ENCODE measurements around the gene CACNA1S. TPM values are rescaled to one million over a fixed set of nuclear protein-coding genes. Genes with fewer than 3 reads are reported as not detected.
A peak's percentile ranks its signal among the peaks of the same experiment; 100 is the strongest.

The CACNA1S gene
- total and polyA plus RNA-seq, 2 of the 13 experiments (the other 11 are each of a cell fraction or from before 2014, with no cell fraction given): not detected

GRCh38 chr1:201154389-201155165, 42.4 kb upstream of the CACNA1S start, which contains the start of gene TMEM9 (continued):
- TF ChIP-seq TFDP2 (CRISPR knock-in tag; IDR thresholded peaks at IDR 0.05) (peak; percentile 13; the same call in 1 of the 2 replicates), ZNF546 (CRISPR knock-in tag; conservative IDR thresholded peaks at IDR 0.05) (no peak), HOXA9 (CRISPR knock-in tag; IDR thresholded peaks at IDR 0.05; ENCODE audit: borderline replicate concordance) (no peak), ZKSCAN8 (CRISPR knock-in tag; IDR thresholded peaks at IDR 0.05; ENCODE audit: borderline replicate concordance) (no peak), MAF1 (CRISPR knock-in tag; IDR thresholded peaks at IDR 0.05; ENCODE audit: borderline replicate concordance) (no peak), ZNF446 (CRISPR knock-in tag; IDR thresholded peaks at IDR 0.05) (no peak), ZNF253 (CRISPR knock-in tag; IDR thresholded peaks at IDR 0.05; ENCODE audit: borderline replicate concordance) (no peak), MEIS1 (CRISPR knock-in tag; IDR thresholded peaks at IDR 0.05; ENCODE audit: borderline replicate concordance) (no peak; the same call in 1 of the 2 replicates), HMG20B (CRISPR knock-in tag; conservative IDR thresholded peaks at IDR 0.05) (no peak), REXO4 (CRISPR knock-in tag; IDR thresholded peaks at IDR 0.05; ENCODE audit: borderline replicate concordance) (no peak), ZNF124 (CRISPR knock-in tag; IDR thresholded peaks at IDR 0.05) (no peak), GFI1 (CRISPR knock-in tag; IDR thresholded peaks at IDR 0.05; ENCODE audit: borderline replicate concordance) (0 out of 2 replicates have a peak, but pooled peaks have one; percentile 25), ISL2 (CRISPR knock-in tag; IDR thresholded peaks at IDR 0.05) (no peak), ZNF232 (CRISPR knock-in tag; IDR thresholded peaks at IDR 0.05; ENCODE audit: borderline replicate concordance) (no peak; the same call in 1 of the 2 replicates), CREB1 (IDR thresholded peaks at IDR 0.05) (peak; percentile 46; the same call in 1 of the 2 replicates), CREB1 (CRISPR knock-in tag; IDR thresholded peaks at IDR 0.05) (no peak), CBX1 (IDR thresholded peaks at IDR 0.05; ENCODE audit: low read depth) (no peak), CHD2 (IDR thresholded peaks at IDR 0.05; ENCODE audit: low read depth, low read length) (peak; percentile 18; the same call in 1 of the 2 replicates), BCL6 (CRISPR knock-in tag; IDR thresholded peaks at IDR 0.05) (no peak), HNRNPH1 (optimal IDR thresholded peaks at IDR 0.05; ENCODE audit: low read depth, low read length) (no peak), ZNF557 (CRISPR knock-in tag; IDR thresholded peaks at IDR 0.05) (no peak), POGZ (CRISPR knock-in tag; IDR thresholded peaks at IDR 0.05) (0 out of 2 replicates have a peak, but pooled peaks have one; percentile 33), TRIM24 (CRISPR knock-in tag; IDR thresholded peaks at IDR 0.05) (no peak), ZNF230 (CRISPR knock-in tag; IDR thresholded peaks at IDR 0.05) (no peak), E2F5 (CRISPR knock-in tag; conservative IDR thresholded peaks at IDR 0.05) (no peak), ZNF333 (CRISPR knock-in tag; IDR thresholded peaks at IDR 0.05; ENCODE audit: borderline replicate concordance) (no peak)
- TF ChIP-seq, protein P1, sequence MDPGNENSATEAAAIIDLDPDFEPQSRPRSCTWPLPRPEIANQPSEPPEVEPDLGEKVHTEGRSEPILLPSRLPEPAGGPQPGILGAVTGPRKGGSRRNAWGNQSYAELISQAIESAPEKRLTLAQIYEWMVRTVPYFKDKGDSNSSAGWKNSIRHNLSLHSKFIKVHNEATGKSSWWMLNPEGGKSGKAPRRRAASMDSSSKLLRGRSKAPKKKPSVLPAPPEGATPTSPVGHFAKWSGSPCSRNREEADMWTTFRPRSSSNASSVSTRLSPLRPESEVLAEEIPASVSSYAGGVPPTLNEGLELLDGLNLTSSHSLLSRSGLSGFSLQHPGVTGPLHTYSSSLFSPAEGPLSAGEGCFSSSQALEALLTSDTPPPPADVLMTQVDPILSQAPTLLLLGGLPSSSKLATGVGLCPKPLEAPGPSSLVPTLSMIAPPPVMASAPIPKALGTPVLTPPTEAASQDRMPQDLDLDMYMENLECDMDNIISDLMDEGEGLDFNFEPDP (CRISPR knock-in tag; conservative IDR thresholded peaks at IDR 0.05): no peak
- TF ChIP-seq, protein P2, sequence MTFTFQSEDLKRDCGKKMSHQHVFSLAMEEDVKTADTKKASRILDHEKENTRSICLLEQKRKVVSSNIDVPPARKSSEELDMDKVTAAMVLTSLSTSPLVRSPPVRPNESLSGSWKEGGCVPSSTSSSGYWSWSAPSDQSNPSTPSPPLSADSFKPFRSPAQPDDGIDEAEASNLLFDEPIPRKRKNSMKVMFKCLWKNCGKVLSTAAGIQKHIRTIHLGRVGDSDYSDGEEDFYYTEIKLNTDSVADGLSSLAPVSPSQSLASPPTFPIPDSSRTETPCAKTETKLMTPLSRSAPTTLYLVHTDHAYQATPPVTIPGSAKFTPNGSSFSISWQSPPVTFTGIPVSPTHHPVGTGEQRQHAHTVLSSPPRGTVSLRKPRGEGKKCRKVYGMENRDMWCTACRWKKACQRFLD (CRISPR knock-in tag; IDR thresholded peaks at IDR 0.05; ENCODE audit: borderline replicate concordance): no peak
